WTC11 (cell line): ENCODE results near the gene EFHD1. TPM values are rescaled to one million over a fixed set of nuclear protein-coding genes. Genes with fewer than 3 reads are reported as not detected.

Experiments
- ATAC-seq: fragments of 200-7000 bp; cut with Tn5 transposase; 2 replicates; pipeline ENCODE4 v1.10.0; 2021; ENCODE audit warnings: mild to moderate bottlenecking, moderate library complexity
- CTCF ChIA-PET: fragments of 300-600 bp; sonication (Branson Sonifier 250); formaldehyde crosslinking; loops from one replicate; lab custom pipeline; 2021; ENCODE audit warnings: antibody characterized with exemption; lab: Charles Lee
- POLR2A ChIA-PET: fragments of 350-600 bp; sonication (Branson Sonifier 250); formaldehyde crosslinking; loops from one replicate; lab custom pipeline; 2021; ENCODE audit warnings: antibody characterized with exemption; lab: Charles Lee
- DNase-seq: peaks from one replicate; pipeline ENCODE4 v3.0.0; 2021; ENCODE audit warnings: low spot score
- H3K27ac Mint-ChIP-seq: 2 replicates; pipeline ENCODE4 v1.8.0; 2021; ENCODE audit warnings: mixed read lengths
- H3K27me3 Mint-ChIP-seq: 2 replicates; pipeline ENCODE4 v1.8.0; 2021; ENCODE audit warnings: low read depth, mild to moderate bottlenecking, moderate library complexity, mixed read lengths
- H3K36me3 Mint-ChIP-seq: 2 replicates; pipeline ENCODE4 v1.8.0; 2021; ENCODE audit warnings: mixed read lengths
- H3K4me1 Mint-ChIP-seq: 2 replicates; pipeline ENCODE4 v1.8.0; 2022; ENCODE audit warnings: mixed read lengths
- H3K4me3 Mint-ChIP-seq: 2 replicates; pipeline ENCODE4 v1.8.0; 2021; ENCODE audit warnings: mild to moderate bottlenecking, moderate library complexity, mixed read lengths
- H3K9me3 Mint-ChIP-seq: 2 replicates; pipeline ENCODE4 v1.8.0; 2021; ENCODE audit warnings: mixed read lengths
- AR ChIP-seq: fragments of 250-450 bp; sonication (Bioruptor Pico); IDR thresholded peaks from 2 replicates; pipeline ENCODE4 v1.9.0; 2021; ENCODE audit warnings: mild to moderate bottlenecking
- CDX4 ChIP-seq: fragments of 250-450 bp; sonication (Bioruptor Pico); IDR thresholded peaks from 2 replicates; pipeline ENCODE4 v1.9.0; 2021; ENCODE audit warnings: moderate library complexity, mild to moderate bottlenecking, inconsistent platforms, borderline replicate concordance
- CREB1 ChIP-seq: sonication (generic); formaldehyde crosslinking; IDR thresholded peaks from 2 replicates; pipeline ENCODE4 v1.8.0; 2023; ENCODE audit warnings: mild to moderate bottlenecking, missing genetic modification reagents
- ETV6 ChIP-seq: sonication (generic); formaldehyde crosslinking; IDR thresholded peaks from 2 replicates; pipeline ENCODE4 v1.8.1; 2022; ENCODE audit warnings: mild to moderate bottlenecking, missing genetic modification reagents
- FOXJ3 ChIP-seq: sonication (generic); formaldehyde crosslinking; IDR thresholded peaks from 2 replicates; pipeline ENCODE4 v1.9.0; 2021; ENCODE audit warnings: missing genetic modification reagents, mild to moderate bottlenecking, borderline replicate concordance
- IRF2 ChIP-seq: sonication (generic); formaldehyde crosslinking; IDR thresholded peaks from 2 replicates; pipeline ENCODE4 v1.8.0; 2022; ENCODE audit warnings: low read depth, missing genetic modification reagents, borderline replicate concordance
- JAZF1 ChIP-seq: fragments of 250-450 bp; sonication (Bioruptor Pico); IDR thresholded peaks from 2 replicates; pipeline ENCODE4 v1.9.0; 2021; ENCODE audit warnings: moderate library complexity, mild to moderate bottlenecking, inconsistent platforms
- MLX ChIP-seq: sonication (generic); formaldehyde crosslinking; IDR thresholded peaks from 2 replicates; pipeline ENCODE4 v1.8.1; 2023; ENCODE audit warnings: mild to moderate bottlenecking, missing genetic modification reagents, moderate library complexity
- MXD4 ChIP-seq: fragments of 250-450 bp; sonication (Bioruptor Pico); IDR thresholded peaks from 2 replicates; pipeline ENCODE4 v1.8.0; 2021; ENCODE audit warnings: mild to moderate bottlenecking, moderate library complexity, borderline replicate concordance
- PRDM15 ChIP-seq: sonication (generic); formaldehyde crosslinking; IDR thresholded peaks from 2 replicates; pipeline ENCODE4 v1.8.0; 2022; ENCODE audit warnings: missing genetic modification reagents
- PREB ChIP-seq: sonication (generic); formaldehyde crosslinking; IDR thresholded peaks from 2 replicates; pipeline ENCODE4 v1.8.1; 2022; ENCODE audit warnings: mild to moderate bottlenecking, missing genetic modification reagents, moderate library complexity, borderline replicate concordance
- RORB ChIP-seq: fragments of 250-450 bp; sonication (Bioruptor Pico); IDR thresholded peaks from 2 replicates; pipeline ENCODE4 v1.9.0; 2021; ENCODE audit warnings: mild to moderate bottlenecking
- SMAD3 ChIP-seq: sonication (generic); formaldehyde crosslinking; IDR thresholded peaks from 2 replicates; pipeline ENCODE4 v1.8.0; 2022; ENCODE audit warnings: missing genetic modification reagents, mild to moderate bottlenecking, borderline replicate concordance
- SMAD4 ChIP-seq: sonication (generic); formaldehyde crosslinking; IDR thresholded peaks from 2 replicates; pipeline ENCODE4 v1.8.0; 2022; ENCODE audit warnings: mild to moderate bottlenecking, missing genetic modification reagents
- ZNF138 ChIP-seq: sonication (generic); formaldehyde crosslinking; conservative IDR thresholded peaks from 2 replicates; pipeline ENCODE4 v1.8.1; 2022; ENCODE audit warnings: mild to moderate bottlenecking, moderate library complexity, missing genetic modification reagents
- ZNF425 ChIP-seq: fragments of 250-450 bp; sonication (Bioruptor Pico); conservative IDR thresholded peaks from 2 replicates; pipeline ENCODE4 v1.9.0; 2021; ENCODE audit warnings: mild to moderate bottlenecking
- total RNA-seq: library from RNA; stranded (reverse); gene quantifications from 3 replicates; pipeline ENCODE4 v1.2.3, GENCODE V29; 2021

The EFHD1 gene
- total RNA-seq, 1 experiment from 2014 or later = 6.1 TPM

GRCh38 chr2:232662486-232663260 lies 29.3 kb downstream of the EFHD1 start:
- peaks cover 4% of the 10 kb centered on the region for H3K9me3 Mint-ChIP-seq
- no peak for DNase-seq
- CTCF ChIA-PET = interaction anchor here (0.5 to 1.0 kb wide), 2 partner anchors 52 to 72 kb away, joined by 3 read pairs; no protein-coding TSS in a partner anchor

GRCh38 chr2:232666051-232666805 lies 32.8 kb downstream of the EFHD1 start:
- Mint-ChIP-seq H3K36me3 (no peaks in the 10 kb centered on the region), H3K4me1 (no peaks in the 10 kb centered on the region; the same call in 1 of the 2 replicates), H3K27ac (no peak overlapping the region), H3K27me3 (no peaks in the 10 kb centered on the region), H3K9me3 (peaks cover 1% of the 10 kb centered on the region), H3K4me3 (no peak overlapping the region)
- POLR2A ChIA-PET = no interaction called here
- DNase-seq (no peak), ATAC-seq (no peak)
- CTCF ChIA-PET = interaction anchor here (1.1 kb wide), 1 partner anchor 42 kb away, joined by 3 read pairs; no protein-coding TSS in a partner anchor
- TF ChIP-seq ZNF425 (CRISPR knock-in tag) (no peak), MXD4 (CRISPR knock-in tag) (no peak), IRF2 (CRISPR knock-in tag) (no peak), PRDM15 (CRISPR knock-in tag) (no peak), SMAD4 (CRISPR knock-in tag) (no peak)

More at GRCh38 chr2:232662486-232663260, 29.3 kb downstream of the EFHD1 start:
- POLR2A ChIA-PET = no interaction called here
- TF ChIP-seq MLX (CRISPR knock-in tag) = no peak
- no peak for TF ChIP-seq ZNF138
- TF ChIP-seq CREB1 (CRISPR knock-in tag) = no peak
- no peak for TF ChIP-seq SMAD3 (CRISPR knock-in tag)
- TF ChIP-seq FOXJ3 (CRISPR knock-in tag) = no peak
- no peak for TF ChIP-seq PREB
- TF ChIP-seq CDX4 (CRISPR knock-in tag) = no peak
- TF ChIP-seq AR (CRISPR knock-in tag) = no peak
- TF ChIP-seq JAZF1 = no peak
- no peak for TF ChIP-seq ETV6
- TF ChIP-seq RORB (CRISPR knock-in tag) = no peak
- H3K36me3 Mint-ChIP-seq = no peaks in the 10 kb centered on the region
- no peaks in the 10 kb centered on the region for H3K27me3 Mint-ChIP-seq
- H3K27ac Mint-ChIP-seq = no peak overlapping the region
- no peak for ATAC-seq
- H3K4me1 Mint-ChIP-seq = no peaks in the 10 kb centered on the region; the same call in 1 of the 2 replicates
- H3K4me3 Mint-ChIP-seq = no peak overlapping the region
